ENCODE data around the gene CCBE1. TPM values are rescaled to one million over a fixed set of nuclear protein-coding genes. Genes with fewer than 3 reads are reported as not detected.

Gene CCBE1
- total RNA-seq, 1 experiment from 2014 or later: 28.9 TPM

- no TSS peak for BruUV-seq (replicated peaks)
- ChIA-PET CTCF (interaction anchor here (1.0 kb wide), 1 partner anchor 128 kb away, joined by 3 read pairs; no protein-coding TSS in a partner anchor), POLR2A (no interaction called here)
- no peaks in the 10 kb centered on the region for H3K36me3 Mint-ChIP-seq (ENCODE audit: insufficient read depth, unreplicated experiment)
- TF ChIP-seq, protein P1, sequence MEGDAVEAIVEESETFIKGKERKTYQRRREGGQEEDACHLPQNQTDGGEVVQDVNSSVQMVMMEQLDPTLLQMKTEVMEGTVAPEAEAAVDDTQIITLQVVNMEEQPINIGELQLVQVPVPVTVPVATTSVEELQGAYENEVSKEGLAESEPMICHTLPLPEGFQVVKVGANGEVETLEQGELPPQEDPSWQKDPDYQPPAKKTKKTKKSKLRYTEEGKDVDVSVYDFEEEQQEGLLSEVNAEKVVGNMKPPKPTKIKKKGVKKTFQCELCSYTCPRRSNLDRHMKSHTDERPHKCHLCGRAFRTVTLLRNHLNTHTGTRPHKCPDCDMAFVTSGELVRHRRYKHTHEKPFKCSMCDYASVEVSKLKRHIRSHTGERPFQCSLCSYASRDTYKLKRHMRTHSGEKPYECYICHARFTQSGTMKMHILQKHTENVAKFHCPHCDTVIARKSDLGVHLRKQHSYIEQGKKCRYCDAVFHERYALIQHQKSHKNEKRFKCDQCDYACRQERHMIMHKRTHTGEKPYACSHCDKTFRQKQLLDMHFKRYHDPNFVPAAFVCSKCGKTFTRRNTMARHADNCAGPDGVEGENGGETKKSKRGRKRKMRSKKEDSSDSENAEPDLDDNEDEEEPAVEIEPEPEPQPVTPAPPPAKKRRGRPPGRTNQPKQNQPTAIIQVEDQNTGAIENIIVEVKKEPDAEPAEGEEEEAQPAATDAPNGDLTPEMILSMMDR (IDR thresholded peaks at IDR 0.05; ENCODE audit: unreplicated experiment): no peak
- H3K27ac Mint-ChIP-seq (ENCODE audit: low read depth, unreplicated experiment): no peak overlapping the region
- no peaks in the 10 kb centered on the region for H3K9me3 Mint-ChIP-seq (ENCODE audit: unreplicated experiment)
- intact Hi-C loops (cut with micrococcal nuclease): no loop called here
- H3K4me1 Mint-ChIP-seq (ENCODE audit: insufficient read depth, unreplicated experiment): peaks cover 35% of the 10 kb centered on the region
- H3K4me3 Mint-ChIP-seq (ENCODE audit: unreplicated experiment): peak overlapping the region; percentile 73
- DNase-seq (ENCODE audit: unreplicated experiment): no peak
- H3K27me3 Mint-ChIP-seq (ENCODE audit: insufficient read depth, unreplicated experiment): no peaks in the 10 kb centered on the region
These were observed 1.7 kb downstream of the CCBE1 start for GRCh38 chr18:59695551-59695950.

DNA sequence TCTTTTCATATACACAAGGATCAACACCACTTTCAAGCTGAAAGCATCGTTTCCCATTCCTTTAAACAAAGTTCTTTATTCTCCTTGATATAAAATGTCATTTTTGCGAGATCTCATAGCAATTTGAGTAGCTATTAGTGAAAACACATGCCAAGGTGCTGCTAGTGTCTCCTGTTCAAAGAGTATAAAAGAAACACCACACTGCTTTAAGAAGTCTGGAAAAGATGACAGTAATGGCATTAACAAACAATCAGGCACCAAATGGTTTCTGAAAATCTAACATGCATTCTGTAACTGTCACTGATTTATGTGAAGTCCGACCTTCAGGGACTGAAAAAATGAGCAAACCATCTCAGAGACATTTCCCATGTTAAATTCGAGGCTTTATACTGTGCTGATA lies 2.4 kb downstream of the CCBE1 start:
- no TSS peak for BruUV-seq (replicated peaks)
- TF ChIP-seq, protein P1 (IDR thresholded peaks at IDR 0.05; ENCODE audit: unreplicated experiment): no peak
- DNase-seq (ENCODE audit: unreplicated experiment): no peak
- intact Hi-C loops (cut with micrococcal nuclease): no loop called here
- H3K36me3 Mint-ChIP-seq (ENCODE audit: insufficient read depth, unreplicated experiment): no peaks in the 10 kb centered on the region
- H3K4me1 Mint-ChIP-seq (ENCODE audit: insufficient read depth, unreplicated experiment): peaks cover 32% of the 10 kb centered on the region
- H3K4me3 Mint-ChIP-seq (ENCODE audit: unreplicated experiment): no peak overlapping the region
- CTCF ChIA-PET: interaction anchor here (1.0 to 2.4 kb wide), 4 partner anchors 10 to 129 kb away, joined by 3 to 12 read pairs (median 4); no protein-coding TSS in a partner anchor
- H3K27ac Mint-ChIP-seq (ENCODE audit: low read depth, unreplicated experiment): no peak overlapping the region
- H3K27me3 Mint-ChIP-seq (ENCODE audit: insufficient read depth, unreplicated experiment): no peaks in the 10 kb centered on the region
- POLR2A ChIA-PET: interaction anchor here (1.0 to 1.3 kb wide), 2 partner anchors 10 to 33 kb away, joined by 3 read pairs; no protein-coding TSS in a partner anchor
- no peaks in the 10 kb centered on the region for H3K9me3 Mint-ChIP-seq (ENCODE audit: unreplicated experiment)

DNA sequence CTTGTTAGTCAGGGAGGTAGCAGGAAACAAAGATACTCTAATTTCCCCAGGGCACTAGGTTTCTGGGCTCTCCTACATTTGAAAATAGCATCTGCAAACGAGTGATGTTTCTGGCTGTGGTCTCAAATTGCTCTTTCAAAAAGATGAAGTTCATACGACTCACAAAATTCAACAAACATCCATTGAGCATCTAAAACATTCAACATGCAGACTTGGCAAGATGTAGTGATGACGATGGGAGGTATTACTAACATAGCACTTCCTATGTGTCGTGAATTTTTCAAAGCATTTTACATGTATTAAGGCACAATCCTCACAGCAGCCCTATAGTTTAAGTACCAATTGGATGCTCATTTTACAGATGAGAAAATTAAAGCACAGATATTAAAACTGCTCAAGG lies 5.2 kb downstream of the CCBE1 start:
- H3K27me3 Mint-ChIP-seq (ENCODE audit: insufficient read depth, unreplicated experiment): no peaks in the 10 kb centered on the region
- BruUV-seq (replicated peaks): no TSS peak
- no peak overlapping the region for H3K4me3 Mint-ChIP-seq (ENCODE audit: unreplicated experiment)
- ChIA-PET CTCF (interaction anchor here (1.0 to 4.7 kb wide), 6 partner anchors 16 to 232 kb away, joined by 3 to 21 read pairs (median 4); no protein-coding TSS in a partner anchor), POLR2A (interaction anchor here (0.7 kb wide), 1 partner anchor 25 kb away, joined by 3 read pairs; no protein-coding TSS in a partner anchor)
- H3K9me3 Mint-ChIP-seq (ENCODE audit: unreplicated experiment): no peaks in the 10 kb centered on the region
- peaks cover 20% of the 10 kb centered on the region for H3K4me1 Mint-ChIP-seq (ENCODE audit: insufficient read depth, unreplicated experiment)
- TF ChIP-seq, protein P1 (IDR thresholded peaks at IDR 0.05; ENCODE audit: unreplicated experiment): no peak
- no peak for DNase-seq (ENCODE audit: unreplicated experiment)
- intact Hi-C loops (cut with micrococcal nuclease): no loop called here
- no peak overlapping the region for H3K27ac Mint-ChIP-seq (ENCODE audit: low read depth, unreplicated experiment)
- no peaks in the 10 kb centered on the region for H3K36me3 Mint-ChIP-seq (ENCODE audit: insufficient read depth, unreplicated experiment)

DNA sequence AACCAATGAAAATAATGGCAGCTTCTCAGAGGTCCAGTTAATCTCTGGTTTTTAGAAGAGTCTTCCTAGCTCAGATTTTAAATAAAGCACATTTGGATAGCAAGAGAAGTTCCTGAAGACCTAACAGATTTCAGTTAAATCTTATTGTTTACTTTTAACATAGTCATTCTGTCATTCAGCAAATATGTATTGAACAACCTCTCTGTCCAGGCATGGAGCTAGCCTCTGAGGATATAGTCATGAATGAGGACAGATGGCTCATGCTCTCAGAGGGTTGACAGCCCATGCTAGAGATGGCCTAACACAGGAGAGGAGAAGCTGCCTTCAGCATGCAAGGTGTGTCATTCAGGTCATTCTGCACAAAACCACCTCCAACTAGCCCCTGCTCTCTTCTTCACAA lies 6.2 kb downstream of the CCBE1 start:
- peak overlapping the region; percentile 35 for H3K27ac Mint-ChIP-seq (ENCODE audit: low read depth, unreplicated experiment)
- DNase-seq (ENCODE audit: unreplicated experiment): peak; percentile 89
- H3K36me3 Mint-ChIP-seq (ENCODE audit: insufficient read depth, unreplicated experiment): no peaks in the 10 kb centered on the region
- H3K27me3 Mint-ChIP-seq (ENCODE audit: insufficient read depth, unreplicated experiment): no peaks in the 10 kb centered on the region
- H3K4me1 Mint-ChIP-seq (ENCODE audit: insufficient read depth, unreplicated experiment): peaks cover 16% of the 10 kb centered on the region
- intact Hi-C loops (cut with micrococcal nuclease): no loop called here
- no peaks in the 10 kb centered on the region for H3K9me3 Mint-ChIP-seq (ENCODE audit: unreplicated experiment)
- POLR2A ChIA-PET: interaction anchor here (0.7 to 1.2 kb wide), 3 partner anchors 14 to 60 kb away, joined by 3 to 6 read pairs (median 3); no protein-coding TSS in a partner anchor
- TF ChIP-seq, protein P1 (IDR thresholded peaks at IDR 0.05; ENCODE audit: unreplicated experiment): no peak
- CTCF ChIA-PET: interaction anchor here (0.7 to 4.7 kb wide), 6 partner anchors 12 to 231 kb away, joined by 3 to 21 read pairs (median 4); no protein-coding TSS in a partner anchor
- H3K4me3 Mint-ChIP-seq (ENCODE audit: unreplicated experiment): no peak overlapping the region
- no TSS peak for BruUV-seq (replicated peaks)
